ENCODE results near the gene FANCC.

DNA sequence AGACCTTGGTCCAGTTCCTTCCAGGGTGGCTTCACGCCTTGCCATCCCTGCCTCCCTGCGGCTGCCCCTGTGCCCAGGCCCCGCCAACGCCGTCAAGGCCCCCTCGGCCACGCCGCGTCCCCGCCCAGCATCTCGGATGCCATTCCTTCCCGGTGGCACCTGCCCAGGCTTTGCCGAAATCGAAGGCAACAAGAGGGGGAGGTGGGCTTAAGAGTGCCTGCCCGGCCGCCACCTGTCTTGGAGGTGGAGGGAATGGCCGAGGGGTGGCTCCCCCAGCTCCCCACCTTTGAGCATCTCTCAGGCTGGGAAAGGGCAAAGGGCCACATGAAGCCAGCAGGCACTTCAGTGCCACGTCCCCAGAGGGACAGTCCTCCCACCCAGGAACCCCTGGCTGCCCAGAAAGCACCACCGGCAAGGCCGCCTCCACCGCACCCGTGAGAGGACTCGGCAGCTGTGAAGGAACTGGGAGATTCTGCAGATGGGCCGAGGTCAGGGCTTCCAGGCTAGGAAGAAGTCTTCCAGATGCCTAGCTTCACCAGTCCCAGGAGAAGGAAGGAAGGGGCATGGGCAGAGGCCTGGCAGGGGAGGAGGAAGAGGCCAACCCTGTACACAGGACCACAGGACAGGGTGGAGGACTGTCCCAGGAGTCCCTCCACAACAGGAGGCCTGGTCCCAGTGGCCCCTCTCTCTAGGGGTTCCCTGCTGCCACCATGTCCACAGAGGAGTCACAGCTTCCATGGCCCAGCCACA lies 218.0 kb downstream of the FANCC start:
- no peak for TF ChIP-seq POLR2A (IDR thresholded peaks at IDR 0.05)
- TF ChIP-seq CTCF (IDR thresholded peaks at IDR 0.05): no peak
